ENCODE data around the gene ZNF865. TPM values are rescaled to one million over a fixed set of nuclear protein-coding genes. Genes with fewer than 3 reads are reported as not detected.

Gene ZNF865
- total and polyA plus RNA-seq, 2 donors (not counting 3 experiments of a cell fraction or from before 2014, with no cell fraction given) = 4.0 to 10.1 TPM

- no TSS peak for BruUV-seq (replicated peaks)
- no peaks in the 10 kb centered on the region for H3K27me3 ChIP-seq (ENCODE audit: control insufficient read depth in 2 of 2, insufficient read depth in 2 of 2, low read length in 2 of 2)
- no peak overlapping the region for H3K4me3 ChIP-seq (replicated peaks in 1 of 3; ENCODE audit: insufficient read depth in 1 of 3, low read depth in 1 of 3, low read length in 3 of 3)
- no peak overlapping the region for H3K9ac ChIP-seq (replicated peaks; ENCODE audit: extremely low read depth, insufficient read depth, low read length)
- DNase-seq (ENCODE audit: low read depth, low spot score) (no peak), FAIRE-seq (no peak)
- no peaks in the 10 kb centered on the region for H3K79me2 ChIP-seq (ENCODE audit: control insufficient read depth, insufficient read depth, low read length)
- H3K4me2 ChIP-seq (ENCODE audit: insufficient read depth, low read length) = no peak overlapping the region
- intact Hi-C loops (cut with micrococcal nuclease) = no loop called here
- H3K36me3 ChIP-seq (ENCODE audit: control insufficient read depth in 2 of 2, extremely low read depth in 1 of 2, insufficient read depth in 2 of 2, low read length in 2 of 2) = peaks cover 3 to 21% of the 10 kb centered on the region in 2 experiments
- no peaks in the 10 kb centered on the region for H3K4me1 ChIP-seq (ENCODE audit: control insufficient read depth, extremely low read depth, insufficient read depth, low read length)
- no peak overlapping the region for H3K27ac ChIP-seq (ENCODE audit: insufficient read depth, low read depth, low read length)
- no peak overlapping the region for H2AFZ ChIP-seq (ENCODE audit: low read depth, low read length)
- H4K20me1 ChIP-seq (replicated peaks; ENCODE audit: control insufficient read depth, extremely low read depth, insufficient read depth, low read length) = no peaks in the 10 kb centered on the region
- POLR2A ChIA-PET = no interaction called here
- TF ChIP-seq GATA2 (IDR thresholded peaks at IDR 0.05; ENCODE audit: insufficient read depth, insufficient read length, low read depth, low read length) = no peak
- no peaks in the 10 kb centered on the region for H3K9me3 ChIP-seq (replicated peaks; ENCODE audit: control insufficient read depth, insufficient read depth, low read length)
- no peaks in the 10 kb centered on the region for H3K9me1 ChIP-seq (replicated peaks; ENCODE audit: control insufficient read depth, extremely low read depth, insufficient read depth, low read length)
- CTCF ChIA-PET = interaction anchor here (1.2 kb wide), 1 partner anchor 13 kb away, joined by 4 read pairs; the partner anchor contains the start of gene ZNF865
- dilution Hi-C loops (cut with MboI; ENCODE audit: extremely low pct_ligation_motif_present, low sequenced_read_pairs) = no loop called here
Observed at GRCh38 chr19:55593096-55593772, 12.2 kb upstream of the ZNF865 start.

GRCh38 chr19:55594996-55595545 is 10.4 kb upstream of the ZNF865 start:
- H3K9me3 ChIP-seq (replicated peaks; ENCODE audit: control insufficient read depth, insufficient read depth, low read length) = no peaks in the 10 kb centered on the region
- ChIA-PET CTCF (no interaction called here), POLR2A (interaction anchor here (0.6 kb wide), 1 partner anchor 30 kb away, joined by 4 read pairs; no protein-coding TSS in a partner anchor)
- no peak overlapping the region for H3K4me3 ChIP-seq (replicated peaks in 1 of 3; ENCODE audit: insufficient read depth in 1 of 3, low read depth in 1 of 3, low read length in 3 of 3)
- FAIRE-seq = no peak
- H3K27me3 ChIP-seq (ENCODE audit: control insufficient read depth in 2 of 2, insufficient read depth in 2 of 2, low read length in 2 of 2) = no peaks in the 10 kb centered on the region
- no peak overlapping the region for H3K4me2 ChIP-seq (ENCODE audit: insufficient read depth, low read length)
- no TSS peak for BruUV-seq (replicated peaks)
- intact Hi-C loops (cut with micrococcal nuclease) (no loop called here), dilution Hi-C loops (cut with MboI; ENCODE audit: extremely low pct_ligation_motif_present, low sequenced_read_pairs) (no loop called here)
- peaks cover 3 to 21% of the 10 kb centered on the region in 2 experiments for H3K36me3 ChIP-seq (ENCODE audit: control insufficient read depth in 2 of 2, extremely low read depth in 1 of 2, insufficient read depth in 2 of 2, low read length in 2 of 2)
- no peak overlapping the region for H2AFZ ChIP-seq (ENCODE audit: low read depth, low read length)
- H3K4me1 ChIP-seq (ENCODE audit: control insufficient read depth, extremely low read depth, insufficient read depth, low read length) = no peaks in the 10 kb centered on the region
- DNase-seq (ENCODE audit: low read depth, low spot score) = no peak
- no peaks in the 10 kb centered on the region for H3K79me2 ChIP-seq (ENCODE audit: control insufficient read depth, insufficient read depth, low read length)
- H3K9ac ChIP-seq (replicated peaks; ENCODE audit: extremely low read depth, insufficient read depth, low read length) = no peak overlapping the region
- no peak overlapping the region for H3K27ac ChIP-seq (ENCODE audit: insufficient read depth, low read depth, low read length)
- no peaks in the 10 kb centered on the region for H3K9me1 ChIP-seq (replicated peaks; ENCODE audit: control insufficient read depth, extremely low read depth, insufficient read depth, low read length)
- H4K20me1 ChIP-seq (replicated peaks; ENCODE audit: control insufficient read depth, extremely low read depth, insufficient read depth, low read length) = no peaks in the 10 kb centered on the region
- TF ChIP-seq FOS (IDR thresholded peaks at IDR 0.05; ENCODE audit: borderline replicate concordance, insufficient read depth, low read length) (no peak), EZH2 (IDR thresholded peaks at IDR 0.05; ENCODE audit: borderline replicate concordance, low read depth, low read length, severe bottlenecking) (no peak), GATA2 (IDR thresholded peaks at IDR 0.05; ENCODE audit: insufficient read depth, insufficient read length, low read depth, low read length) (no peak), POLR2AphosphoS5 (IDR thresholded peaks at IDR 0.05; ENCODE audit: insufficient read depth, low read depth, low read length) (no peak), MYC (IDR thresholded peaks at IDR 0.05; ENCODE audit: low read depth, low read length) (no peak), JUN (IDR thresholded peaks at IDR 0.05; ENCODE audit: borderline replicate concordance, insufficient read depth, insufficient read length, low read depth) (no peak), CTCF (IDR thresholded peaks at IDR 0.05; ENCODE audit: extremely low read depth in 1 of 2, insufficient read depth in 1 of 2, low read depth in 1 of 2, low read length in 2 of 2) (no peak)
